Stimulated activated CD4-positive, alpha-beta T cell treated with anti-CD3 and anti-CD28 coated beads, Interleukin-4, amount 100 ng/mL, for 1 hour (primary cell): Measurements from ENCODE around the gene NELL1.

ENCODE experiments used
- DNase-seq: peaks from one replicate; pipeline ENCODE4 v3.0.0-alpha.2; 2020

NELL1 gene

GRCh38 chr11:21447871-21448270, 778.5 kb downstream of the NELL1 start:
- DNase-seq = no peak

DNA sequence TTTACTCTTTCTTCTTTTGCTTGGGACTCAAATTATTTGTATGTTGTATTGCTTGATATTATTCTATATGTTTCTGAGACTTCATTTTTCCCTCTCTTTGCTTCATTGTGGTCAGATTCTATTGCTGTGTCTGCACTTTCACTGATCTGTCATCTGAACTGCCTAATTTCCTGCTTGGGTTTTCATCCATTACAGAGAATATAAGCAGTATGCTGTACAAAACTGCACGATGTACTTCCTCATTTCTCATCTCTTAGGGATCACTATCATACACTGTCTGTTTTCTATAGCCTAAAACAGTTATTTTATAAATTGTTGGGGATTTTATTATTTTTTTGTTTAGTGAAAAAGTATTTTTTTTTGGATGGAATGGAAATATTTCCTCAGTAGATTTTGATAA, 786.8 kb downstream of the NELL1 start:
- DNase-seq = no peak

- DNase-seq = no peak
These were observed 790.7 kb downstream of the NELL1 start for GRCh38 chr11:21460082-21460481.

- DNase-seq = no peak
These were observed 792.3 kb downstream of the NELL1 start for GRCh38 chr11:21461701-21462100.

- DNase-seq = no peak
These were observed 795.3 kb downstream of the NELL1 start for GRCh38 chr11:21464601-21465193.

- no peak for DNase-seq
These were observed 795.8 kb downstream of the NELL1 start for GRCh38 chr11:21465203-21465602.

- DNase-seq = no peak
These were observed 796.5 kb downstream of the NELL1 start for GRCh38 chr11:21465920-21466319.

DNA sequence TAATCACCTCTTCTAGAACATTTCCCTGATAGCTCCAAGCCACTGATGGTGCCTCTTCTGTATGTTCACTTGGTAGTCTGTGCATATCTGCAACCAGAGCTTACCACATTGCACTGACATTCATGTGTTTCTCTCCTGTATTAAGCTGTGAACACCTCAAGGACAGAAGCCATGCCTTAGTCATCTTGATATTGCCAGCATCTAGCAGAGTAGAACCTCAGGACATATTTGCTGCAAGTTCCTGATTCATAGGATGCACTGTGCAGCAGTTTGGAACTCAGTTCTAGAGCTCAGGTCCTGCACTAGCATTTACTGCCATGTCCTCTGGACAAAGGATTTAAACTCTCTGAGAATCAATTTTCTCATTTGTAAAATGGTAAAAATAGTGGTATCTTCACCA, 801.1 kb downstream of the NELL1 start:
- no peak for DNase-seq

DNA sequence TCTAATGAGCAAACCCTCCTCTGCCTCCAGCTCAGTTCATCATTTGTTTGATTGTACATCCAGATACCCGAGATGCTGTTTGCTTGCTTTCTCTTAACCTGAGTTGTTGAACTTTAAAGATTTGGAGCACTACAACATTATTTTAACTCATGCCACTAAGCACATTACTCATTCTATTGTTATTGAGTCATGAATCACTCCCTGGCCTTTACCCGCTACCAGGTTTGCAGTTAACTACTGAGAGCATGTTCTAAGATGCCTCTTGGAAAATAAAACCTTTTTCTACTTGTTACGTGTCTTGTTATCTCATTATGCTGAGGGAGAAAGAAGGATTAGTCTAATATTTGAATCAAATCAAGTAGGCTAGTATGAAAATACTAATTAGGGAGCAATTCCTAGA, 802.9 kb downstream of the NELL1 start:
- no peak for DNase-seq

- no peak for DNase-seq
These were observed 805.1 kb downstream of the NELL1 start for GRCh38 chr11:21474529-21474928.

- no peak for DNase-seq
These were observed 805.9 kb downstream of the NELL1 start for GRCh38 chr11:21475276-21475675.

DNA sequence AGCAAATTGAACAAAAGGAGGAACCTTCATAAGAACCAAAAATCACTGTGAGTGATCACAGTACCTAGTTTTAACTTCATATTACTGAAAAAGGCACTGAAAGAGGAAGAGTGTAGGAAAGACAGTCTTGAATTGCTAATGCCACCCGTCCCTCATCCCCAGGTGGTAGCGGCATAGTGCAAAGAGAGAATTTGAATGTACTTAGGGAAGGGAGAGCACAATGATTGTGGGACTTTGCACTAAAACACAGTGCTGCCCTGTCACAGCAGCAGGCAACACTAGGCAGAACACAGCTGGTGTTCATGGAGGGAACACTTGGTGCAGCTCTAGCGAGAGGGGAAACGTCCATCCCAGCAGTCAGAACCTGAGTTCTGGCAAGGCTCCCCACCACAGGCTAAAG, 807.2 kb downstream of the NELL1 start:
- DNase-seq = no peak

GRCh38 chr11:21480240-21480639, 810.9 kb downstream of the NELL1 start:
- no peak for DNase-seq

GRCh38 chr11:21481255-21481654, 811.9 kb downstream of the NELL1 start:
- DNase-seq = no peak

DNA sequence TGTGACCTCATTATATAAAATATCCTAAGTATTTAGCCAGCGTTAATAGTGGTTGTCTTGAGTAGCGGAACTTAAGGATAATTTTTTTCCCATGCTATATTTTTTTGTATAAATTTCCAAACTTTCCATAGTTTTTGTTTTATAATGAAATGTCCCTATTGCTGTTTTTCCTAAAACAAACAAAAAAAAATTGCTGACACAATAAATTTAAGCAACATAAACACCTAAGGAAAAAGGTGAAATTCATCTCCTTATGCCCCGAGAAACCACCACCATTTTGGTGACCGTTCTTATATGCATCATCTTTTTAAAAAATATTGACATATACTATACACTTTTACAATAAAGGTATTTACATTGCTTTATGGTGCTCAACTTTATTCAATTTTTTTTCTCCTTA, 814.7 kb downstream of the NELL1 start:
- DNase-seq = no peak

GRCh38 chr11:21485006-21485405, 815.6 kb downstream of the NELL1 start:
- no peak for DNase-seq

GRCh38 chr11:21485426-21485825, 816.0 kb downstream of the NELL1 start:
- DNase-seq = no peak

- DNase-seq = no peak
These were observed 820.2 kb downstream of the NELL1 start for GRCh38 chr11:21489416-21490115.

DNA sequence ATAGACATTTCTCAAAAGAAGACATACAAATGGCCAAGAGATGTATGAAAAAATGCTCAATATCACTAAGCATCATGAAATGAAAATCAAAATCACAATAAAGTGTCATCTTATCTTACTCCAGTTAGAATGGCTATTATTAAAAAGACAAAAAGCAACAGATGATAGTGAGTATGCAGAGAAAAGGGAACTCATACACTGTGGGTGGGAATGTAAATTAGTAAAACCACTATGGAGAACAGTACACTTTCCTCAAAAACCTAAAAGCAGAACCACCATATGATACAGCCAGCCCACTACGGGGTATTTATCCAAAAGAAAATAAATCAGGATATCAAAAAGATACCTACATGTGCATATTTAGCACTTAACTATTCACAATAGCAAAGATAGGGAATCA, 823.5 kb downstream of the NELL1 start:
- no peak for DNase-seq

DNA sequence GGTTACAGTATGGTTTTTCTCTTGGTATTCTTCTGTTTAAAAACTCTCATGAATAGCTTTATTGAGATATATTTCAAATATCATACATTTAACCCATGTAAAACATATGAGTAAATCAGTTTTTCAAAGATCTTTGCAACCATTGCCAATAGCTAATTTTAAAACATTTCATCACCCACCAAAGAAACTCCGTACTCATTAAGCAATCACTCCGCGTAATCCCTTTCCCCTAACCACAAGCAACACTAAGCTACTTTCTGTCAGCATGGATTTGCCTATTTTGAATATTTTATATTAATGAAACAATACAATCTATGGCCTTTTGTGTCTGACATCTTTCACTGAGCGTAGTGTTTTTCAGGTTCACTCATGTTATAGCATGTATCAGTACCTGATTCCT, 825.6 kb downstream of the NELL1 start:
- no peak for DNase-seq

DNA sequence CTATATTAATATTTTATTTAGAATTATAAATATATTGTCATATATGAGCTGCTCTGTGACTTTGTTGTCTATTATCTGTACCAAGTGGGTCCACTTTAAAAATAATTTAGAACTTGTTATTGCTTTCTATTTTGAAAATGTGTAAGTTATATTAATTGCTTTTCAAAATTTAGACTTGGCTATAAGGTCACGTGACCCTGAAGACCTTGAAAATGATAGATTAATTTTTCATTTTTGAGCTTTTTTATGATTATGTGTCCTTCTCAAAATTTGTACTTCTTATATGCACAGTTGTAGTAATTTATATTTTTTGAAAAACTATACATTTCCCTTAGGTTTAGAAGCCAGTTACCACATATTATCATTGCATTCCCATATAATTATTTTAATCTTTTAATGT, 826.5 kb downstream of the NELL1 start:
- DNase-seq = no peak

- DNase-seq = no peak
These were observed 831.9 kb downstream of the NELL1 start for GRCh38 chr11:21501245-21501644.

- no peak for DNase-seq
These were observed 835.7 kb downstream of the NELL1 start for GRCh38 chr11:21505070-21505469.

DNA sequence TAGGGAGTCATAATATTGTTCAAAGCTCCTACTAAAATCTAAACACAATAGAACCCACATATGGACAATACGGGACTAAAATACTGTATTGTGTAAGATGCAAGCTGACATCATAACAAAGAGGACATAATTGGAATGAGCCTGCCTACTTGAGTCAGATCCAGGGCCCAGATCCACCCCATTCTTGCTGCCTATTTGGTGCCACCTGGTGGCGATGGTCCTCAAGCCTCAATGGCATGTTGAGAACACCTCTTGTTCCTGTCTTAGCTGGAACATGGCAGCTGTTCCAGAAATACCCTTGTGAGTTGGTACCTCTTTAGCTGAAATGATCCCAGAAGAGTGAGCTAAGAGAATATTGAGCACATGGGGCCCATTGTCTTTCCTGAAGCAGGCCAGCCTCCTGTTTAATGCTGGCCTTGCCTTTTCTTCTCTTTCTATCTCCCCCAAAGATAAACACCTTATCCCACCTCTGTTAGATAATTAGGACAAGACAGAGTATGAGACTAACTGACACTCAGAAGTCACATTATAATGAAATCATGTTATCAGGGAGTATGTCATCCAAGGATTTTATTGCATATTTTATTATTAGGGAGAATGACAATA, 842.6 kb downstream of the NELL1 start:
- DNase-seq = peak; percentile 3

- no peak for DNase-seq
These were observed 844.9 kb downstream of the NELL1 start for GRCh38 chr11:21514316-21514715.
